Measurements from ENCODE around the gene UGT2B15. TPM values are rescaled to one million over a fixed set of nuclear protein-coding genes. Genes with fewer than 3 reads are reported as not detected.

UGT2B15 gene
- total RNA-seq, 1 donor from 2014 or later, result not detected

DNA sequence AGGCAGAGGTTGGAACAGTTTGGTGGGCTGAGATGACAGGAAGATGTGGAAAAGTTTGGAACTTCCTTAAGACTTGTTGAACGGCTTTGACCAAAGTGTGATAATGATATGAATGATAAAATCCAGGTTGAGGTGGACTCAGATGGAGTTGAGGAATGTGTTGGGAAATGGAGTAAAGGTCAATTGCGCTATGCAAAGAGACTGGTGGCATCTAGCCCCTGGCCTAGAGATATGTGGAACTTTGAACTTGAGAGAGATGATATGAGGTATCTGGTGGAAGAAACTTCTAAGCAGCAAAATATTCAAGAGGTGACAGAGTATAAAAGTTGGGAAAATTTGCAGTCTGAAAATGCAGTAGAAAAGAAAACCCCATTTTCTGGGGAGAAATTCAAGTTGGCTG is 73.0 kb downstream of the UGT2B15 start:
- no peak overlapping the region for H3K27ac Mint-ChIP-seq (ENCODE audit: unreplicated experiment)
- H3K4me3 Mint-ChIP-seq (ENCODE audit: unreplicated experiment), result no peak overlapping the region
- H3K9me3 Mint-ChIP-seq (ENCODE audit: low read depth), result no peaks in the 10 kb centered on the region
- no peaks in the 10 kb centered on the region for H3K27me3 Mint-ChIP-seq (ENCODE audit: low read depth)
- H3K4me1 Mint-ChIP-seq (ENCODE audit: low read depth), result no peaks in the 10 kb centered on the region
- no peak for DNase-seq (ENCODE audit: low spot score)
- TF ChIP-seq, protein P1, sequence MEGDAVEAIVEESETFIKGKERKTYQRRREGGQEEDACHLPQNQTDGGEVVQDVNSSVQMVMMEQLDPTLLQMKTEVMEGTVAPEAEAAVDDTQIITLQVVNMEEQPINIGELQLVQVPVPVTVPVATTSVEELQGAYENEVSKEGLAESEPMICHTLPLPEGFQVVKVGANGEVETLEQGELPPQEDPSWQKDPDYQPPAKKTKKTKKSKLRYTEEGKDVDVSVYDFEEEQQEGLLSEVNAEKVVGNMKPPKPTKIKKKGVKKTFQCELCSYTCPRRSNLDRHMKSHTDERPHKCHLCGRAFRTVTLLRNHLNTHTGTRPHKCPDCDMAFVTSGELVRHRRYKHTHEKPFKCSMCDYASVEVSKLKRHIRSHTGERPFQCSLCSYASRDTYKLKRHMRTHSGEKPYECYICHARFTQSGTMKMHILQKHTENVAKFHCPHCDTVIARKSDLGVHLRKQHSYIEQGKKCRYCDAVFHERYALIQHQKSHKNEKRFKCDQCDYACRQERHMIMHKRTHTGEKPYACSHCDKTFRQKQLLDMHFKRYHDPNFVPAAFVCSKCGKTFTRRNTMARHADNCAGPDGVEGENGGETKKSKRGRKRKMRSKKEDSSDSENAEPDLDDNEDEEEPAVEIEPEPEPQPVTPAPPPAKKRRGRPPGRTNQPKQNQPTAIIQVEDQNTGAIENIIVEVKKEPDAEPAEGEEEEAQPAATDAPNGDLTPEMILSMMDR (IDR thresholded peaks at IDR 0.05), result no peak
- no peaks in the 10 kb centered on the region for H3K36me3 Mint-ChIP-seq (ENCODE audit: low read depth)

Other genes starting within 250 kb of the UGT2B15 start
- gene TMPRSS11E, start 223.2 kb downstream of the UGT2B15 start, total RNA-seq, result not detected in 3 replicates
- not detected in 3 replicates for gene UGT2B17, start 94.3 kb downstream of the UGT2B15 start, total RNA-seq
- not detected in 3 replicates for gene UGT2B10, start 145.3 kb upstream of the UGT2B15 start, total RNA-seq